Measurements from ENCODE around the gene CARTPT.

Gene CARTPT

DNA sequence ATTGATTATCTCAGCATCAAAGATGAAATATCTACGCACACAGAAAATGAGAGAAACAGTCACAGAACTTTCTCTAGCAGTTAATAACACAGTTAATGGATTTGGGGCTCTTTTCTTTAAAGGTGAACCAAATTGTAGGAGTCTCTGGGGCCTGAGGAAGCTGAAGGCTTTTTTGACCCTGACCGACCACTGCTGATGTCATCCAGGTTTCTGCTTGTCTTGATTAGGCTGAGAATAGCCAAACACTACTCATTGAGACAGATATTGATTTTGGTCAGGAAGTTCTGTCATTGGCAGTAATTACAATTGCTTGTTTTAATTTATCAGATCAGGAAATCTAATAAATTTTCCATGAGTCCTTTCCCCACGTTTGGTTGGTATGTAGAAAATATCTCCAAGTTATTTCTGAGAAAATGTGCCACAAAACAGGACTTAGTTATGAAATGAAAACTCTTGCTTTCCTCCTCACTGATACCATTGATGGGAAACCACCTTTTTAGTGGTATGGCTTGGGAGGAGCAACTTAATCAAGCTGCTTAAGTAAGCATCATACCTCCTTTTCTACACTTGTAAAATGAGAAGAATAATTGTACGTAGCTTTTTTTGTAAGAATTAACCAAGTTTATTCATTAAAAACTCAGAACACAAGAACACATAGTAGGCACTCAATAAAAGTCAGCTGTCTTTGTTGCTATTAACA, 19.7 kb downstream of the CARTPT start:
- no peak for FAIRE-seq

- no peak for FAIRE-seq
Measured at GRCh38 chr5:71740015-71740753, 21.1 kb downstream of the CARTPT start.

GRCh38 chr5:71743155-71743554, 24.1 kb downstream of the CARTPT start:
- FAIRE-seq = no peak

GRCh38 chr5:71744009-71744790, 25.1 kb downstream of the CARTPT start:
- no peak for FAIRE-seq

DNA sequence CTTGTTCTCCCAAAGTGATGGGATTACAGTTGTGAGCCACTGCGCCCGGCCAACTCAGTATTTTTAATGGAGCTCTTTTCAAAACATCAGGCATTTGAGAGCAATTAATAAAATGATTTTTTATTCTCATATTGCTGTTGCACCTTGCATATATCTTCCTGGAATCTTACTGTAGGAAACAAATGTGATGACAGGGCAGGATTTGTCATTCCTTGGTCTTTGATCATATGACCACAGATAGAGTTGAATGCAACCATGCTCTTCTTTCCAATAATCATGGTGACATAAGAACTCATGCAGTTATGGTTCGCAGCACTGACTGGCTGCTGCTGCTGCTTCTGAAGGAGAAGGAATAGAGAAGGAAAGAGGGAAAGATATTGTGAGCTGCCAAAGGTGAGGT, 28.1 kb downstream of the CARTPT start:
- FAIRE-seq = no peak

- FAIRE-seq = no peak
Measured at GRCh38 chr5:71748360-71748759, 29.3 kb downstream of the CARTPT start.

DNA sequence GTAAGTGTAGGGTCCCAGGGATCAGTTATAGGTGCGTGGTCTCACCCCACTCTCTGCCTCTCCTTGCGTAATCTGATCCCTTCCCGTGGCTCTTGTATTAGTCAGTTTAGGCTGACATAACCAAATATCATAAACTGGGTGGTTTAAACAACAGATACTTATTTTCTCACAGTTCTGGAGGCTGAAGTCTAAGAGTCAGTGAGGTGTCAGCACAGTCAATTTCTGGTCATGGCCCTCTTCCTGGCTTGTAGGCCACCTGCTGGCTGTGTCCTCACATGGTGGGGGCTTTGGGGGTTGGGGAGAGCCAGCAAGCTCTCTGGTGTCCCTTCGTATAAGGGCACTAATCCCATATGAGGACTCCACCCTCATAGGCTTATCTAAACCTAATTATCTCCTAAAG, 32.3 kb downstream of the CARTPT start:
- no peak for FAIRE-seq

- FAIRE-seq = no peak
Measured at GRCh38 chr5:71752441-71753190, 33.5 kb downstream of the CARTPT start.

- no peak for FAIRE-seq
Measured at GRCh38 chr5:71757590-71758543, 38.8 kb downstream of the CARTPT start.

DNA sequence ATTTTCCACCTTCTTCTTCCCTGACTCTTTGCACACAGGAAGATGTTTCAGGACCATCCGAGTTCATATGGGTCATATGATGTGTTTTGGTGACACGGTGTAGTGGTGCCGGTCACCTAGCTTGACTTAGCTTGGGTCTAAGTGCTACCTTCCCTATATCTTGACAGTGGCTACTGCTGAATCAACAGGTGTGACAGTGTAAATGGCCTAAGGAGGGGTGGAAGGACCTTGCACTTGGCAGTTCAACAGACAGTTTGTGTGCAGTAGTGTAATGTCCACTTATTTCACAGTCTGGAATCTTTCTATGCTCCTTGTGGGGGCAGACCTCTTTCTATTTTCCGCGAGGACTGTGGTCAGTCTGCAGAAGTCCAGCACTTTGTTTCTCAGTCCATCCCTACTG, 43.8 kb downstream of the CARTPT start:
- FAIRE-seq = no peak

DNA sequence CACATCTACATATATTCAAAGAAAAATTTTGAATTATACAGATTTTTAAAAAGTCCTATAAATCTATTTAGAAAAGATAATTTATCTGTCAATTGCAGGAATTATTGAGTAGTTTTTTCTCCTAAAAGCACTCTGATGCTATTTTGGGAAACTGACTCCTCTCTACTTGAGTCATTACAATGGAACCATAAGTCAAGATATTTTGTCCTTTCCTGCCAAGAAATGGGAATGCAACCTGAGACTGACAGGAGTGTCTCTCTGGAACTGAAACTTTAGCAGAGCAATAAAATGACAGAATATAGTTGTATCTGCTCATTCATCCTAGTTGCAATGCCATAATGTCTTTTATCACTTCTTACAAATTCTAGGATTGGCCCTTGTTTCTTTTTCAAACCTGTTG, 48.6 kb downstream of the CARTPT start:
- FAIRE-seq = no peak

- no peak for FAIRE-seq
Measured at GRCh38 chr5:71769287-71769686, 50.2 kb downstream of the CARTPT start.

DNA sequence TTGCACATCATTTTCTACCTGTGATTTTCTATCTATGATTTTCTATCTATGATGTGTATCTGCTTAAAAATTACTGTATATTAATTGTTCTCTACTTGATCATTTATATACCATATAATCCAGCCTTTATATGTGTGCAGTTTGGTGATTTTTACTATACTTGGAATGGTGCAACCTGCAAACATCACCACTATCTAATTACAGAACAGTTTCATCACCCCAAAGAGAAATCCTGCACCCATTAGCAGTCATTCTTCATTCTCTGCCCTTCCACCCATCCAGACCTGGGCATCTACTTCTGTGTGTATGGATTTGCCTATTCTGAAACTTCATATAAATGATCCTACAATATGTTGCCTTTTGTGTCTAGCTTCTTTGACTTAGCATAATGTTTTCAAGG, 51.3 kb downstream of the CARTPT start:
- no peak for FAIRE-seq
